GM18909 (cell line): ENCODE results near the gene CCDC181.
"Not testable (repeated sequence)": the region's sequence is repeated elsewhere in the genome, so short reads cannot be mapped to it uniquely, and the experiment has no call there.

Experiments
- ATAC-seq: cut with Tn5 transposase; IDR thresholded peaks from one replicate; pipeline ENCODE4 v1.9.1; 2021; ENCODE audit warnings: mild to moderate bottlenecking; ENCODE audit not compliant: unreplicated experiment, poor library complexity

CCDC181 gene

DNA sequence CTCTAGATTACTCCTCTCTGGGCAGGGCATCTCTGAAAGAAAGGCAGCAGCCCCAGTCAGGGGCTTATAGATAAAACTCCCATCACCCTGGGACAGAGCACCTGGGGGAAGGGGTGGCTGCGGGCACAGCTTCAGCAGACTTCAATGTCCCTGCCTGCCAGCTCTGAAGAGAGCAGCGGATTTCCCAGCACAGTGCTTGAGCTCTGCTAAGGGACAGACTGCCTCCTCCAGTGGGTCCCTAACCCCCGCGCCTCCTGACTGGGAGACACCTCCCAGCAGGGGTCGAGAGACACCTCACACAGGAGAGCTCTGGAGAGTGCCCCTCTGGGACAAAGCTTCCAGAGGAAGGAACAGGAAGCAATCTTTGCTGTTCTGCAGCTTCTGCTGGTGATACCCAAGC lies 18.9 kb downstream of the CCDC181 start:
- not testable (repeated sequence) for ATAC-seq

DNA sequence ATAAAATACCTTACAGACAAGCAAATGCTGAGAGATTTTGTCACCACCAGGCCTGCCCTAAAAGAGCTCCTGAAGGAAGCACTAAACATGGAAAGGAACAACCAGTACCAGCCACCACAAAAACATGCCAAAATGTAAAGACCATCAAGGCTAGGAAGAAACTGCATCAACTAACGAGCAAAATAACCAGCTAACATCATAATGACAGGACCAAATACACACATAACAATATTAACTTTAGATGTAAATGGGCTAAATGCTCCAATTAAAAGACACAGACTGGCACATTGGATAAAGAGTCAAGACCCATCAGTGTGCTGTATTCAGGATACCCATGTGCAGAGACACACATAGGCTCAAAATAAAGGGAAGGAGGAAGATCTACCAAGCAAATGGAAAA lies 24.7 kb downstream of the CCDC181 start:
- not testable (repeated sequence) for ATAC-seq

- ATAC-seq = no peak
These were observed 31.3 kb downstream of the CCDC181 start for GRCh38 chr1:169395955-169396354.

- ATAC-seq = no peak
These were observed 34.9 kb downstream of the CCDC181 start for GRCh38 chr1:169392406-169392805.

- ATAC-seq = peak; percentile 47
These were observed 37.0 kb downstream of the CCDC181 start for GRCh38 chr1:169390303-169390702.

GRCh38 chr1:169387399-169387798 lies 39.9 kb downstream of the CCDC181 start:
- ATAC-seq = no peak

DNA sequence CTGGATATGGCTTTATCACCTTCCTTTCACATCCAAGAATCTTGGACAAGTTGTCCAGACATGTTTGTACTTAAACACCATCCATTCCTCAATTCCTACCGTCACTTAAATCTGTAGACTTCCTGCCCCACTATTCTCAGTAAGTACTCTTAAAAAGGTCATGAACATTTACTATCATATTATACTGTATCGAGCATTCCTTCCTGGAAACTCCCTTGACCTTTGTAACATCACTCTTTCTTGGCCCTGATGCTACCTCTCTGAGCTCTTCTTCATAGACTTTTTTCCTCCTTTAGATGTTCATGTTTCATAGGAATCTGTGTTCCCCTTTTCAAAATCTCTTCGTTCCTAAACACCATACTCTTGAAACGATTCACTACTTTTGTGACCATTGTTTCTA lies 43.8 kb downstream of the CCDC181 start:
- no peak for ATAC-seq

GRCh38 chr1:169381162-169381561 lies 46.1 kb downstream of the CCDC181 start:
- no peak for ATAC-seq

DNA sequence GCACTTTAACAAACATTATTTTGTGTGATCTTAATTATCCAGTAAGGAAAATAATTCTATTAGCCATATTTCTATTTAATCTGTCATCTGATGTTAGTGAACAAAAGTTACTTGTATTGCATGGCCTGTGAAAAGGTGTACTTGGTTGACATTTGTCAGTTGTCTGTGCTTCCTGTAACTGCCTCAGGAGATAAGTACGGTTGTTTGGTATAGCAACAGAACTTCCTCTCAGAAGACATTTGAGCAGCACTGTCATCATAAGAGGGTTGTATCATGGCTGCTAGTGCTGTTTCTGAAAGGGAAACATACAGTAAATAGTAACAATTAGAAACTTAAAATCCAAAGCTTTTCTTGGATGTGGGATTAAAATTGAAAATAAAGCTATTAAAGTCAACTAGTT lies 55.9 kb downstream of the CCDC181 start:
- ATAC-seq = no peak

GRCh38 chr1:169368406-169368769 lies 58.9 kb downstream of the CCDC181 start:
- no peak for ATAC-seq

DNA sequence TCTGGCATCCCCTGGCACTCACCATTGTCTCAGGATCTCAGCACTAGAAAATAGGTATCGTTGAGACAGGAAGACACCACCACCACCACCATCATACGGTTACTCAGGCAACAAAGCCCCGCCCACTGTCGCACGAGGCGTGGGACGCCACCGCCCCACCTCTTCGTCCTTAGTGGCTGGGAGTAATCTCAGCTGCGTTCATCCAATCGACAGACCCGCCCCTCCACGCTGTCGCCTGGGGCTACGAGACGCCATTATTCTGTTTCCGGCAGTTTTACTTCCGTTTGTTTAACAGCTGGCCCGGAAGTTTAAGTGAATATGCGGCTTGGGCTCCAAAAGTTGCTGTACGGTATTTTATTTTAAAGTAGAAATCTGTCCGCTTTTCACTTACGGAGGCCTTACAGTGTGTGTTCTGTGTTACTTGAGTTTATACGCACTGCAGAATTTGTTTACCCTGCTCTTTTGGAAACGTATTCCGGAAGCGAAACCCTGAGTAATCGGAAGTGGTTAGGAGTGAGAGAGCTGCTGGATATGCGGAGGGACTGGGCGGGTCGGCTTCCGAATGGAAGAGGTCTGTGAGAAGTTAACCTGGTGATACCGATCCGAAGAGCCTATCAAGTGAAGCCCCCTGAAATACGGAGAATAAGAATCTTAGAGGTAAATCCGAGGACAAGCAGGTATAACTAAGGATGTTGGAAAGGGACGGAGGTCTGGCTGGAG lies 59.4 kb downstream of the CCDC181 start, which contains the start of the genes BLZF1 and NME7:
BLZF1 (plus strand) TSS at position 510 of the 720 bp plus-strand sequence. CDS start 1,328 bp downstream, outside the sequence.
NME7 (minus strand) TSS at position 112 of the 720 bp plus-strand sequence; CDS start at position 25, 87 bp downstream.
- ATAC-seq = peak; percentile 96

- no peak for ATAC-seq
These were observed 60.1 kb downstream of the CCDC181 start for GRCh38 chr1:169367096-169367685.

- ATAC-seq = no peak
These were observed 62.3 kb downstream of the CCDC181 start for GRCh38 chr1:169364948-169365347.

DNA sequence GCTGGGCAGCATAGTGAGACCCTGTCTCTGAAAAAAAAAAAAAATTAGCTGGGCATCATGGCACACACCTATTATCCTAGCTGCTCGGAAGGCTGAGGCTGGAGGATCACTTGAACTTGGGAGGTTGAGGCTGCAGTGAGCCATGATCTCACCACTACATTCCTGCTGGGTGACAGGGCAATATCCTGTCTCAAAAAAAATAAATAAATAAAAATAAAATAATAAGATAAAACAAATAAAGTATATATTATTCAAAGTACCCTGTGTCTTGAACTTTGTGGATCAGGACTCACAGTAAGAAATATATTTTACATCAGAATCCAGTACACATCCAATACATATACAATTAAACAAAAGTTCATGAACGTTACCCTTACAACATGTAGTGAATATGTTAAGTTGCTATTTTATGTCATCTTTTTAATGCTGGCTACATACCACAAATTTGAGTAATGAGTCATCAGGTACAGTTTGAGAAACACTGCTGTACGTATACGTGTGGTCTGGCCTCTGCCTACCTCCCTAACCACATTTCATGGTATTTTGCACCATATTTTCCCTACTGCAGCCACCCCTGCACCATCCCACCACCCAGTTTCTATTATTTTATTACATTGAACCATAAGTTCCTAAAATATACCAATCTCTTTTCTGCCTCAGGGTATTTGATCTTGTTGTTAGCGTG lies 64.1 kb downstream of the CCDC181 start:
- peak; percentile 31 for ATAC-seq

- ATAC-seq = no peak
These were observed 66.0 kb downstream of the CCDC181 start for GRCh38 chr1:169361281-169361680.

GRCh38 chr1:169360415-169360814 lies 66.9 kb downstream of the CCDC181 start:
- no peak for ATAC-seq

GRCh38 chr1:169348383-169349036 lies 78.8 kb downstream of the CCDC181 start:
- ATAC-seq = no peak

DNA sequence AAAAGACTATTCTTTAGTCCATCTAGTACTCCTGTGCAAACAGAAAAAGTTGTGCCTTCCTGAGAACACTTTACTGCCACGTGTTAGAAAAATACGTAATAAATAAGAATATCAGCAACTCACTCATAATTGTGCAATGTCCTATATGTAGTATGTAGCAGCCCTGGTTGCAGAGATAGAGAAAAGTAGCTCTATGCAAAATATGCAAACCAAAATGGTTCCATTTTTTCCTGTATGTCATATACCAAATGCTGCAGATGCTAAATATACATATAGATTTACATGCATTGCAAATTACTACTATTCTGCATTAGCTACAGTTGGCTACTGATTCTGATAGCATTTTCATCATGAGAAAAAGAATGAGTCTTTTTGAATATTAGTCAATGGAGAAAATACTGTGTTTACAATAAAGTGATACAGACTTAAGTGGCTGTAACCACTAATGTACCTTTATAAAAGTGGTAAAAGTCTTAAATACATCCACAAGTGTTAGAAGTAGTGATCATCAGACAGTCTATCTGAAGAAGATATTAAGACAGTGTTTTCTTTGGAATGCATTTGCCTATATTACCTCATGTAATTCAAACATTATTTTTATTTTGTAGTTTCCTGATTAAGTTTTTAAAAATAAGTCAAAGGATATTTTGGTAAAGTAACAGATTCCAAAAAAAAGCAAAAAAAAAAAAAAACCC lies 79.4 kb downstream of the CCDC181 start:
- no peak for ATAC-seq

DNA sequence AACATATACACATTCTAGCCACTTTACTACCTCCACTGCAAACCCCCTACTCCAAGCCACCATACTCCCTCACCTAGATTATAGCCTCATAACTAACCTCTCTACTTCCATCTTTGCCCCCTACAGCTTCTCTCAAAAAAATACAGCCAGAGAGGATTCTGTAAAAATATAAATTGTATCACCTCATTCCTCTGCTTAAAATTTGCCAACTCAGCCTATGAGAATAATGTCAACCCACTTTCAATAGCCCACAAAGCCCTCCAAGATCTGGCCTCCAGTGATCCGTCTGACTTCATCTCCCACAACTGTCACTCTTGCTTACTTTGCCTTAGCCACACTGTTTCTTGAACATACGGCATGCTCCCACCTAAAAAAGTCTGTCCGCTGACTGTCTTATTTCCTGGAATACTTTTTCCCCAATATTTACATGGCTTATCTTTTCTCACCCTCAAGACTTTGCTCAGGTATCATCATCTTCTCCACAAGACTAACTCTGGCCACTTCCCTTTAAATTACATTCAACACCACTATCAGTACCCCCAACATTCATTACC lies 81.2 kb downstream of the CCDC181 start:
- ATAC-seq = no peak

GRCh38 chr1:169345511-169345910 lies 81.8 kb downstream of the CCDC181 start:
- ATAC-seq = no peak
